Mesothelial cell of epicardium (in vitro differentiated cells): ENCODE data around the gene FGF2. TPM values are rescaled to one million over a fixed set of nuclear protein-coding genes. Genes with fewer than 3 reads are reported as not detected.

Experiments used
- DNase-seq, 2 experiments: peaks; one replicate each; pipeline ENCODE4 v3.0.0; 2021; ENCODE audit warnings: low spot score in 2 of 2; ENCODE audit not compliant: unreplicated experiment in 2 of 2
- H3K27ac Mint-ChIP-seq: 2 replicates; pipeline ENCODE4 v1.8.0; 2021; ENCODE audit warnings: mixed read lengths
- H3K27me3 Mint-ChIP-seq: 2 replicates; pipeline ENCODE4 v1.8.0; 2021; ENCODE audit warnings: low read depth, mixed read lengths
- H3K36me3 Mint-ChIP-seq: 2 replicates; pipeline ENCODE4 v1.8.0; 2021; ENCODE audit warnings: mixed read lengths
- H3K4me1 Mint-ChIP-seq: 2 replicates; pipeline ENCODE4 v1.8.0; 2021; ENCODE audit warnings: mixed read lengths
- H3K4me3 Mint-ChIP-seq: 2 replicates; pipeline ENCODE4 v1.8.0; 2021; ENCODE audit warnings: mild to moderate bottlenecking, moderate library complexity, mixed read lengths
- H3K9me3 Mint-ChIP-seq: 2 replicates; pipeline ENCODE4 v1.8.0; 2021; ENCODE audit warnings: mixed read lengths
- CTCF ChIP-seq: fragments of 200-600 bp; sonication (generic); IDR thresholded peaks from one replicate; pipeline ENCODE4 v1.5.0; 2021; ENCODE audit warnings: antibody characterized with exemption; ENCODE audit not compliant: unreplicated experiment
- total RNA-seq: library from RNA; stranded (reverse); gene quantifications from 3 replicates; pipeline ENCODE4 v1.2.1, GENCODE V29; 2021

FGF2 gene
- total RNA-seq, 1 donor from 2014 or later, result 11.3 TPM

- H3K27ac Mint-ChIP-seq, result peak overlapping the region; percentile 92
- no peak for TF ChIP-seq CTCF
- peaks cover 13% of the 10 kb centered on the region for H3K27me3 Mint-ChIP-seq
- peak overlapping the region; percentile 82 for H3K4me3 Mint-ChIP-seq
- no peak for DNase-seq
- H3K36me3 Mint-ChIP-seq, result no peaks in the 10 kb centered on the region
- peaks cover 15% of the 10 kb centered on the region for H3K4me1 Mint-ChIP-seq
- H3K9me3 Mint-ChIP-seq, result no peaks in the 10 kb centered on the region
Measured at GRCh38 chr4:122826079-122826527, 528 bp upstream of the FGF2 start.

- H3K9me3 Mint-ChIP-seq, result no peaks in the 10 kb centered on the region
- peak overlapping the region; percentile 85 for H3K4me3 Mint-ChIP-seq
- H3K27ac Mint-ChIP-seq, result peak overlapping the region; percentile 69
- peak; percentile 22 to 50 for DNase-seq
- no peak for TF ChIP-seq CTCF
- peaks cover 13% of the 10 kb centered on the region for H3K27me3 Mint-ChIP-seq
- H3K4me1 Mint-ChIP-seq, result peaks cover 15% of the 10 kb centered on the region
- no peaks in the 10 kb centered on the region for H3K36me3 Mint-ChIP-seq
Measured at GRCh38 chr4:122827258-122827878, 737 bp downstream of the FGF2 start.

DNA sequence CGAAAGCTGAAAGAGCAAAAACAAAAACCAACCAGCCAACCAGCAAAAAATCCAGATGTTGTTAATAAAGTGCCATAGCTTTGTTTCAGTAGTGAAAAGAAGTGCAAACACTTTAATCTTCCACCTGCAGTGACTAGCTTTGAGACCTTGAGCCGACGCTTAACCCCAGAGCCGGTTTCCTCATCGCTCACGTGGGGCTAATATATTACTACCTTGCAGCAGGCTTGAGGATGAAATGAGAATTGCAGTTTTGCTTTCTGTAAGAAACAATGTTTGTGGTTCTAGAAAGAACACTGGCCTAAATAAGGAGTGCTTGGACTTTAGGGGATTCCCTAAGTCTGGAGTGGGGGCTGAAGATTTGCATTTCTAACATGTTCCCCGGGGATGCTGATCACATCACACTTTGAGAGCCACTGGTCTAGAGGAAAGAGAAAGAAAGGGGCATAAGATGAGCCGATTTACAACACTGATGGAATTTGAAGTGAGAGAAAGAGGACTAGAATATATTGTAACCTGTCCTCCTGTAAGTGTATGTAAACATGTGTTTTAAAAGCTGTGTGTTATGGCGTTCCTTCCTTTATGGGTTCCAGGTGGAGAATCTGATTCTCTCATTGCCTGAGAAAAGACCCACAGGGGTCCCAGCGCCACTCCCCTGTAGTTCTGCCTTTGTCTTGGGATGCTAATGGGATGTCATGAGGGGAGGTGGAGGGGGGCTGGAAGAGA lies 1.4 kb downstream of the FGF2 start:
- no peaks in the 10 kb centered on the region for H3K9me3 Mint-ChIP-seq
- H3K4me3 Mint-ChIP-seq, result peak overlapping the region; percentile 85
- no peaks in the 10 kb centered on the region for H3K36me3 Mint-ChIP-seq
- H3K27me3 Mint-ChIP-seq, result peaks cover 13% of the 10 kb centered on the region
- no peak for DNase-seq
- no peak for TF ChIP-seq CTCF
- peaks cover 15% of the 10 kb centered on the region for H3K4me1 Mint-ChIP-seq
- peak overlapping the region; percentile 64 for H3K27ac Mint-ChIP-seq

GRCh38 chr4:122830426-122831095 lies 3.9 kb downstream of the FGF2 start:
- no peak for DNase-seq
- H3K36me3 Mint-ChIP-seq, result no peaks in the 10 kb centered on the region
- H3K27ac Mint-ChIP-seq, result no peak overlapping the region

More at GRCh38 chr4:122830426-122831095, 3.9 kb downstream of the FGF2 start:
- TF ChIP-seq CTCF, result no peak
- H3K4me1 Mint-ChIP-seq, result peaks cover 20% of the 10 kb centered on the region
- peaks cover 13% of the 10 kb centered on the region for H3K27me3 Mint-ChIP-seq
- no peaks in the 10 kb centered on the region for H3K9me3 Mint-ChIP-seq
- no peak overlapping the region for H3K4me3 Mint-ChIP-seq
